Left lobe of liver (tissue), 2 donors: ENCODE measurements around the gene TXNRD2. TPM values are rescaled to one million over a fixed set of nuclear protein-coding genes. Genes with fewer than 3 reads are reported as not detected.
"Not testable (repeated sequence)": the region's sequence is repeated elsewhere in the genome, so short reads cannot be mapped to it uniquely, and the experiment has no call there.

ENCODE experiments used
- ATAC-seq: fragments of 200-7000 bp; cut with Tn5 transposase; one replicate; pipeline ENCODE4 v1.9.1; 2020; ENCODE audit warnings: mild to moderate bottlenecking, moderate library complexity
- DNase-seq: peaks from one replicate; pipeline ENCODE4 v3.0.0-alpha.2; 2020; ENCODE audit warnings: low spot score
- total RNA-seq: library from RNA; stranded (reverse); gene quantifications from one replicate; pipeline ENCODE4 v1.2.1, GENCODE V29; 2021
- donor health status: DM: no; HTN: no; CAD: no; lungs with moderate emphysema.
- donor health status: DM: no; HTN: yes; CAD: no.

TXNRD2 gene
- total RNA-seq, 1 donor from 2014 or later, result 44.6 TPM

DNA sequence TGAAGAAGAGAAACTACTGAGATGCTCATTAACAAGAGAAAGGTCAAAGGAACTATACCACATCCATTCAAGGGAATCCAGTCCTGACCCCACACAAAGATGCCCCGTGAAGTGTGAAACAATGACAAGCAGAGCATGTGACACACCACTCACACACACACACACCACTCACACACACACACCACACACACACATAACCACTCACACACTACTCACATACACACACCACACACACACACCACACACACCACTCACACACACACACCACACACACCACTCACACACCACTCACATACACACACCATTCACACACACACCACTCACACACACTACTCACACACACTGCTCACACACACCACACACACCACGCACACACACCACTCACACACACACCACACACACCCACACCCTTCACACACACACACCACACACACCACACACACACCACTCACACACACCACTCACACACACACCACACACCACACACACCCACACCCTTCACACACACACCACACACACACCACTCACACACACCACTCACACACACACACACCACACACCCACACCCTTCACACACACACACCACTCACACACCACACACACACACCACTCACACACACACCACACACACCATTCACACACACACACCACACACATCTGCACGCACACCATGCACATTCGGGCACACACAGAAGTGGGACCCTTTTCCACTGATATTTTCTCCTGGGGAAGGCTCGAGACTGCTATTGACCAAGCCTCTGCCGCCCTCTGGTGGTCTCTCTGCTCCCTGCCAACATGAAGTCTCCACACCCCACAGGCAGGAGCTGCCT, 32.1 kb downstream of the TXNRD2 start:
- DNase-seq (peak; percentile 73), ATAC-seq (peak; percentile 95)

DNA sequence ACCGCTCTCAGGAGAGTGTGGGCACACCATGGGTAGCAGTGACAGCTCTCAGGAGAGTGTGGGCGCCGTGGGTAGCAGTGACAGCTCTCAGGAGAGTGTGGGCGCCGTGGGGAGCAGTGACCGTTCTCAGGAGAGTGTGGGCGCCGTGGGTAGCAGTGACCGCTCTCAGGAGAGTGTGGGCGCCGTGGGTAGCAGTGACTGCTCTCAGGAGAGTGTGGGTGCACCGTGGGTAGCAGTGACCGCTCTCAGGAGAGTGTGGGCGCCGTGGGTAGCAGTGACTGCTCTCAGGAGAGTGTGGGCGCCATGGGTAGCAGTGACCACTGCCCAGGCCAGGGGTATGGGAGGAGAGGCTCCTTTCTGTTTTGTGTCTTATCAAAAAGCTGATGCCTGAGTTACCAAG, 33.7 kb downstream of the TXNRD2 start:
- not testable (repeated sequence) for ATAC-seq, DNase-seq

DNA sequence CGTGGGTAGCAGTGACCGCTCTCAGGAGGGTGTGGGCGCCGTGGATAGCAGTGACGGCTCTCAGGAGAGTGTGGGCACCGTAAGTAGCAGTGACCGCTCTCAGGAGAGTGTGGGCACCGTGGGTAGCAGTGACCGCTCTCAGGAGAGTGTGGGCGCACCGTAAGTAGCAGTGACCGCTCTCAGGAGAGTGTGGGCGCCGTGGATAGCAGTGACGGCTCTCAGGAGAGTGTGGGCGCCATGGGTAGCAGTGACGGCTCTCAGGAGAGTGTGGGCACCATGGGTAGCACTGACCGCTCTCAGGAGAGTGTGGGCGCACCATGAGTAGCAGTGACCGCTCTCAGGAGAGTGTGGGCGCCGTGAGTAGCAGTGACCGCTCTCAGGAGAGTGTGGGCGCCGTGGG, 34.8 kb downstream of the TXNRD2 start:
- not testable (repeated sequence) for DNase-seq, ATAC-seq

DNA sequence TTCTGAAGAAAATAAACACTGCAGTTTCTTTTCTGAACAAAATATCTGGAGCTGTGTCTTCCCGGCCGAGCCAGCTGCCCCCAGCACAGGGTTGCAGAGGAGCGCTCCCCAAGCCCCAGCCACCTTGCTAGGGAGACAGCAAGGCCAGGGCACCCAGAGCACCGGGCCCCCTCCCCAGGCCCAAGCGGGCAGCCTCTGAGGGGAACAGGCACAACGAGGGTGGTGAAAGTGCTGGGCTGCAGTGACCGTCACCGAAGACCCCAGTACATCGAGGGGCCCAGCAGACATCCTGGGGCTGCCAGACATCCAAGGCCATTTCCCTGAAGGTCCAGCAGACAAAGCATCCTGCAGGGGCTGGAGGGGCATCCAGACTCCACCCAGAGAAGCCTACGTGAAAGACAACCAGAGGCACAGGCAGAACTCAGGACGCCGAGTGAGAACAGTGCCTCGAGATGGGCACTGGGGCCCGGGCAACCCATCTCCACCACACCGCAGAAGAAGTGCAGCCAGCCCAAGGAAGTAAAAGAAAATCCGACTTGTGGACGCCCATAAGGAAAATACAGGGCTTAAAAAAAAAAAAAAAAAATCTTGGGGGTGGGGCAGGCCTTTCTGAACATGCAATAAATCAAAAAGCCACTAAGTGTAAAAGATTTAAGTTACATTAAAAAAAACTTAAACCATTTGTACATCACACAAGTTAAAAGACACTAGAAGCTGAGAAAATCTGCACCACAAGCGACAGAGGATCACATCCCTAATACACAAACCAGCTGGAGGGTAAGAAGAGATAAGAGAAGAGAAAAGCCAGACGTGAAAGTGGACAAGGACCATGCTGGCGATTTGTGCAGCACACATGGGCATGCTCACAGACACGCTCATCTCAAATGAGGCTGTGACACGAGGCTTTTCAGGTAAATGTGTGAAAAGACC, 36.0 kb downstream of the TXNRD2 start:
- DNase-seq (no peak), ATAC-seq (no peak)

DNA sequence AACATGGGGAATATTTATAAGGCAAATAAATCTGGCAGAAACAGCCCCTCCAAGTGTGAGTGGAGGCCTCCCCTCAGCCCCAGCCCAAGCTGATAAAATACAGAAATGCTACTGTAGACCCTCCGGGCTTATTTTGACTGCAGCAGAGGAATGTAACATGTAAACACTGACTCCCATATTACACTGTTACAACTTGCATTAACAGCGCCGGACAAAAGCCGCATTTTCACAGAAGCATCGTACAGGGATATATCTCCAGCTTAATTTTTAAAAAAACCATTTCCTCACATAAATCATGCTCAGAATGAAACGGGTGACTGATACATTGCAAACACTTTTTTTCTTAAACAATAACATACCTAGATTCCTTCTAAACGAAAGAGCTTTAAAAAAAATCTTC, 36.7 kb downstream of the TXNRD2 start:
- ATAC-seq (no peak), DNase-seq (no peak)

GRCh38 chr22:19904174-19904856, 37.3 kb downstream of the TXNRD2 start:
- no peak for ATAC-seq
- DNase-seq, result no peak

- ATAC-seq (no peak), DNase-seq (no peak)
Measured at GRCh38 chr22:19903513-19903912, 38.1 kb downstream of the TXNRD2 start.

- DNase-seq (no peak), ATAC-seq (no peak)
Measured at GRCh38 chr22:19903031-19903430, 38.6 kb downstream of the TXNRD2 start.

DNA sequence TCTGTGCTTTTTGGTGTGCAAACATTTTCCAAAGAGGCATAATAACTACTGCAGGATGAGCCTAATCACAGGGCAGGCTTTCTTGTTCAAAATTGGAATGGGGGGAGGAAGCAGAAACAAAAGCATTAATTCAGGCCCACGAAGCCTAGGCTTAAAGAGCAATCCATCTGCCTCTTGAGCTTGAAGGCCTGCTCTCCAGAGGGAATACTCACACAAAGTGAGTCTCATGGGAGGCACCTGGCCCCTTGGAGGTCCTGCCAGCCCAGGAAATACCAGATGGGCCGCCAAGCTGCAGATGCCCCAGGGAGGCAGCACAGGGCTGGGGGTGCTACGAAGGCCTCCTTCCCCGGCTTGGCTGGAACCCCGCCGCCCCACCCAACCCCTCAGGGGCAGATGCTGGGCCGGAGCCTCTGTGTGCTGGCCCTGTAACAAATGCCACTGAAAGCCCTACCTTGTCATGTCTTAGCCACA, 39.3 kb downstream of the TXNRD2 start:
- DNase-seq, result no peak
- no peak for ATAC-seq

DNA sequence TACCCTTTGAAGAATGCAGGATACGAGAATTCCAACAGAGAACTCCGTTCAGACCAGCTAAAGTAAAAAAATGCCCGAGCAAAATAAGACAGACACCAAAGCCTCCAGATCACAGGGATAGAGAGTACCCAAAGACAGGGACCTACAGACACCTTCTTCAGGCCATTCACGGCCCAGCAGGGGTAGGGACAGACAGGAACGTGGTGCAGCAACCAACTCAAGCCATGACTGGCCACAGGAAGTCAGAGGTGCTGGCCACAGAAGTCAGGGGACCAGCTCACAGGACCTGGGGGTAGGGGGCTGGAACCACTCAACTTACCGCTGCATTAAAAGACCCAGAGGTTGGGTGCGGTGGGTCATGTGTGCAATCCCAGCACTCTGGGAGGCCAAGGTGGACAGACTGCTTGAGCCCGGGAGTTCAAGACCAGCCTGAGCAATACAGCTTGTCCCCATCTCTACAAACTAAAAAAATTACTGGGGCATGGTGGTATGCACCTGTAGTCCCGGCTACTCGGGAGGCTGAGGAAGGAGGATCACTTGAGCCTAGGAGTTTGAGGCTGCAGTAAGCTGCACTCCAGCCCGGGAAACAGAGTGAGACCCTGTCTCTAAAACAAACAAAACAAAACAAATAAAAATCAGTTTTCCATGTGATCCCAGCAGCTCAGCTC, 39.9 kb downstream of the TXNRD2 start:
- no peak for ATAC-seq
- DNase-seq, result no peak

DNA sequence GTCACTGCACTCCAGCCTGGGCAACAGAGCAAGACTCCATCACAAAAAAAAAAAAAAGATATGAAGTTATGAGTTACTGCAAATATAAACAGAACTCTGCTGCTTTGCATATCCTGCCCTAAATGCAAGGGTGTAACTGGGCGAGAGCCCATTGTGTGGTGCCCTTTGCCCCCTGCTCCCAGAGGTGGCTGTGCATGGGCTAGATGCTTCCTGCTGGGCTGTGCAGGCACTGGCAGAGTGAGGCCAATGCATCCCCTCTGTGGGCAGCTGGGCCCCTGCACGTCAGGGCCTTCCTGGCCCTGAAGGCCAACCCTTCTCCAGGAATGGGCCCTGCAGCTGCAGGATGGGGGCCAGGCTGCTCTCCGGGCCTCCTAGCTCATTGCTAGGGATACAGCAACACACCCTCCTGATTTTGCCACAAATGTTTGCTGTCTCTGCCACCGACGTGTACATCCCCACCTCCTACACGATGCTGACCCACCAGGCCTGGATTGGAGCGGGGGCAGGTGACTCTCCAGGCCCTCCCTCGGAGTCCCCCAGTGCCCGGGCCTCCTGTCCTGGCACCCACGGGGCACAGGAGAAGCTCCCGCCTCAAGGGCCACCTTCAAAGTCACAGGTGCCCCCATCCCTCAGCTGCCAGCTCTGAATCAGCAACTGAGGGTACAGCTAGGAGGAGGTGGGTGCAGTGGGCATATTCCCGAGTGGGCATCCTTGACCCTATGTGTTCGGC, 40.7 kb downstream of the TXNRD2 start:
- ATAC-seq, result peak; percentile 89

GRCh38 chr22:19898831-19899567, 42.6 kb downstream of the TXNRD2 start:
- ATAC-seq (no peak), DNase-seq (no peak)

More for the DNA sequence above, 40.7 kb downstream of the TXNRD2 start:
- DNase-seq, result no peak

- ATAC-seq, result no peak
- no peak for DNase-seq
Measured at GRCh38 chr22:19898145-19898544, 43.5 kb downstream of the TXNRD2 start.

DNA sequence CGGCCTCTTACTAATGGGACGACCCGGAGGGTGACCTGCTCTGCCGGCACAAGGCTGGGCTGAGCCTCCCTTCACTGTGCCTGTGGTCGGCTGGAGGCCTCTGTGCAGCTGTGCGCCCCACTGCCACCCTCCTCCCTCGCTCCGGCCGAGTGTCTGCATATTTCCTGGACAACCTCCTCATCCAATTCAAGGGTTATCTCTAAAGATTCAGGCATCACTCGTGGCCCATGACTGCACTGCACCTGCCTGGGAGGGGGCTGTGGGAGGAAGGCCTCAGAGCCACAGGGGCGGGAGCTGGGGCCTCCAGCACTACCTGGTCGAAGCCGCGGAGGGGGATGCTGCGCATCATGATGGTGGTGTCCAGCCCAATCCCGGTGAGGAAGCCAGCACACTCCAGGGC, 43.9 kb downstream of the TXNRD2 start:
- DNase-seq (no peak), ATAC-seq (no peak)

- ATAC-seq, result no peak
Measured at GRCh38 chr22:19896665-19897355, 44.8 kb downstream of the TXNRD2 start.

GRCh38 chr22:19895160-19895849, 46.3 kb downstream of the TXNRD2 start:
- DNase-seq (no peak), ATAC-seq (no peak)

More at GRCh38 chr22:19896665-19897355, 44.8 kb downstream of the TXNRD2 start:
- DNase-seq, result no peak

DNA sequence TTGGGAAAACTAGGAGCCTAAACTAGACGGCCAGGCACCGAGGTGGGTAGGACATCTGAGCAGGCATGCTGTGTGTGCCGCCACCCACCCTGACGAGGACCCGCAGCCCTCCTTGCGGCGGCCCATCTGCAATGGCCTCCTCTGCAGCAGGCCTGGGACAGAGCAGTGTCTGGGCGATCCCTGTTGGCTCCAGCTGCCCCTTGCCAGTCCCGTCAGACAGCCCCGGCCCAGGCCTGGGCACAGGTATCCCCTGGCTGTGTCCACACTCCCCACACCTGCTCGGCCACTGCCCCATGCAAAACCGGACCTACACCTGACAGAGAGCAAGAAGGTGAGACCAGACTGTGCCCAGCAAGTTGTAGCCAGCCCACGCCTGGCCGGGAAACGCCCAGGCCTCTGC, 48.3 kb downstream of the TXNRD2 start:
- no peak for ATAC-seq
- DNase-seq, result no peak

DNA sequence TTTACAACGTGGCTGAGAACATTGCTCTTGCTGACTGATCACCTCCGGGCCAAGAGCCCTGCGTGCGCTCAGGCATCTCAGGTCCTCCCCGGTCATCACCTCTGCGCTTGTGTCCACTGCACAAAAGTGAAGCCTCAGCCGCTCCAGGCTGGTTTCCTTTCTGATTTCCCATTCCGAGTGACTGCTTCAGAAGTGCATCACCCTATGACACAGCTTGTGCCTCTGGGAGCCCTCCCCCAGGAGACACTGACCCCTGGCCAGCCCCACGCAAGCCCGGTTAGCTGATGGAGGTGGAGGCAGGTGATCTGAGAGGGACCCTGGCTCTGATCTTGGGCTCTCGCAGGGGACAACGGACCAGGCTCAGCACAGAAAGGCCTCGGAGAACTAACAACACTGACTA, 48.7 kb downstream of the TXNRD2 start:
- DNase-seq (no peak), ATAC-seq (no peak)
